Measurements from ENCODE around the gene SLC25A25. TPM values are rescaled to one million over a fixed set of nuclear protein-coding genes. Genes with fewer than 3 reads are reported as not detected.
"Not testable (repeated sequence)": the region's sequence is repeated elsewhere in the genome, so short reads cannot be mapped to it uniquely, and the experiment has no call there.

The SLC25A25 gene
- total RNA-seq, 1 donor from 2014 or later = 78.2 TPM

GRCh38 chr9:128124873-128125579 lies 57.0 kb downstream of the SLC25A25 start:
- DNase-seq (ENCODE audit: low read depth in 2 of 2) = peak; percentile 46 to 63

DNA sequence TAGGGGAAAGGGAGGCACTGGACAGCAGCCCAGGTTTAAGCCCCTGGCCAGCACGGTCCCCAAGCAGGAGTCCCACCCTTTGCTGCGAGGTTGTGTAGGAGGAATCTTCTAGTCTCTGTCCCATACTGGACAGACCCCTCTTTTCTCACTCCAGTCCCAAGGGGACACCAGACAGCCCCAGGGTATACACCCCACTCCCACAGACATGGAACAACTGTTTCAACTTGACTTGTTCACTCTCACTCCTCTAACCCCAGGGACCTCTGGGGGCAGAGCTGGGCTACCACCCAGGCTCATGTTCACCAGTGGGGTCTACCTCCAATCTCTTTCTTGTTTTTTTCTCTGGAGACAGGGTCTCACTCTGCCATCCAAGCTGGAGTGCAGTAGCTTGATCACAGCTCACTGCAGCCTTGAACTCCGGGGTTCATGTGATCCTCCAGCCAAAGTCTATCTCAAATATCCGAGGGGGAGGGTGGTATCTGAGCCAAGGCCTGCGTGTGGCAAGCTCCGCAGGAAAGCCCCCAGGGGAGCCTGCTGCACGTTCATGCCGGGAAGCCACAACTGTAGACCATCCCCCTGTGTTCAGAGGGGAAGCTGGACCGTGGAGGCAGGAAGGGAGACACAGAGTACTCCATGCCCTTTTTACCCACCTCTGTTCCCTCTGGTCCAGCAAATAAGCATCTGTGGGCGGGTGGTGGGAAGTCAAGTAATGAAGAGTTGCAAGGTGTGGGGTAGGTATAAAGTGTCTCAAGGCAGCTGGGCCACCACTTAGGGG lies 57.7 kb downstream of the SLC25A25 start:
- DNase-seq (ENCODE audit: low read depth in 2 of 2) = no peak

- peak; percentile 88 to 90 for DNase-seq (ENCODE audit: low read depth in 2 of 2)
These were observed 59.5 kb downstream of the SLC25A25 start, which contains the start of gene PTGES2 for GRCh38 chr9:128127568-128127989. Gene PTGES2, minus strand, starts transcription at chr9:128127729. Its CDS starts 12 bp downstream, at chr9:128127717.

DNA sequence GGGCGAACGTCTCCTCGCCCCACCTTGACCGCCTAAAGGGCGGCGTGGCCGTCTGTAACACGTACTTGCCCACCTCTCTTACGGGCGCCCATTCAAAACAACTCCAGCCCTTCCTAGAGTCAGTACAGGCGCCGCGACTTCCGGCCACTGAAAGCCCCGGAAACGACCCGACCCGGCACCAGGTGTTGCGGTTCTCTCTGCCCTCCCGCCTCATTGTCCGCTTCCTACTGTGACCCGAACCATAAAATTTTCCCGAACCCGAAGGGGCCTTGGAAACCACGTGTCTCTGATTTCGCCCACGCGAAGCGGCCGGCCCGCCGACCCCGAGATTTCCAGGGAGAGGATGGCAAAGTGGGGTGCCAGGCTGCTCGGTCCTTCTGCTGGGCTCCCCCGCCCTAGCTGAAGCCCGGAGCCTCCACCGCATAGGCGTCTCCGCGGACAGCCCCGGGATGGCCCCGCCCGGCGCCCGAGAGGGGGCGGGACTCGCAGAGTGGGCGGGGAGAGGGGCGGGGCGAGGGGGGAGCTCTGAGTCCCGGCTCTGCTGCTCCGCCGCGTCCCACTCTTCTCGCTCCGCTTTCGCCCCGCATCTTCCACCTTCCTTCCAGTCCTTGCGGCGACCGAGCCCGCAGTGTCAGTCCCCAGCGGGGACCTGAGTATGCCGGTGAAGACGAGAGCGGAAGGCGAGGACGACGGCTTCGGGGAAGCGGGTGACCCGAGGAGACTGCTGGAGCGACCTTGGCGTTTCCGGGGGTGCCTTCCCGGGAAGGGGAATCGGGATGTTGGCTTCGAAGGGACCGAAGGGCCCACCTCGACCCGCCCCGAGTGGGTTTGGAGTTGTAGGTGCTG lies 60.2 kb downstream of the SLC25A25 start:
- DNase-seq (ENCODE audit: low read depth in 2 of 2) = peak; percentile 88 to 90

DNA sequence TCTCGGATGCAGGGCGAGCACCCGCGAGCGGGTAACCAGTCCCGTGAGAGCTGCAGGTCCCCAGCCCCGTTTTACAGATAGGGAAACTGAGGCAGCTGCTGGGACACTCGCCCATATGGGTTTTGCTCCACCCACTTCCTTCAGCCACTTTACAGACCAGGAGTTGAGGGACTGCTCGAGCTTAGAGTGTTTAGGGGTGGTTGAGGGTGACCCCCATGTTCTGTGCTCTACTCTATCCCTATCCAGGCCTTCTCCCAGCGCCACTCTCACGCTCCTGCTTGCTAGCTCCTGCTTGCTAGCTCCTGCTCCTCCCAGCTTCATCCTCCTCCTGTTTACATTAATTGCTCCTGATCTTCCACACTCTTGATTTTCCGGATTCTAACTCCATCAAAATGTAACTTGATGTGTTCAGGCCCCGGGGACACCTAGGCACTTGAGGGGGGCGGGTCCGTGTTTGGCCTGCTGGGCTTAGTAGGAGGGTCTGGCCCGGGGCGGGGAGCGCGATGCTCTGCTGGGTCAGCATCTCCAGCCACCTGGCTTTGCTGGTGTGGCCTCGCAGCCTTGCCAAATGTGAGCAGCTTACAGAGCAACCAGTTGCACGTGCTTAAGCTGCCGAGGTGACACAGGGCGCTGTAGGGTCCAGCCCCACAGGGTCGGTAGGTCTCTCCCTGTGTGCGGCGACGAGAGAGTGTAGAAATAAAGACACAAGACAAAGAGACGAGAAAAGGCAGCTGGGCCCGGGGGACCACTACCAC lies 61.0 kb downstream of the SLC25A25 start:
- DNase-seq (ENCODE audit: low read depth in 2 of 2) = no peak

DNA sequence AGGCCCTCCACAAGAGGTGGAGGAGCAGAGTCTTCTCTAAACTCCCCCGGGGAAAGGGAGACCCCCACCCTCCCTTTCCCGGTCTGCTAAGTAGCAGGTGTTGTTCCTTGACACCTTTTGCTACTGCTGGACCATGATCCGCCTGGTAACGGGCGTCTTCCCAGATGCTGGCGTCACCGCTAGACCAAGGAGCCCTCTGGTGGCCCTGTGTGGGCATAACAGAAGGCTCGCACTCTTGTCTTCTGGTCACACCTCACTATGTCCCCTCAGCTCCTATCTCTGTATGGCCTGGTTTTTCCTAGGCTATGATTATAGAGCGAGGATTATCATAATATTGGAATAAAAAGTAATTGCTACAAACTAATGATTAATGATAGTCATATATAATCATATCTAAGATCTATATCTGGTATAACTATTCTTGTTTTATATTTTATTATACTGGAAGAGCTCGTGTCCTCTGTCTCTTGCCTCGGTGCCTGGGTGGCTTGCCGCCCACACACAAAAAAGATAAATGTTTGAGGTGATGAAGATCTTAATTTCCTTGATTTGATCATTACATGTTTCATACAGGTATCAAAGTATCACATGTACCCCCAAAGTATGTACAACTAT lies 62.1 kb downstream of the SLC25A25 start:
- DNase-seq (ENCODE audit: low read depth in 2 of 2) = not testable (repeated sequence)

DNA sequence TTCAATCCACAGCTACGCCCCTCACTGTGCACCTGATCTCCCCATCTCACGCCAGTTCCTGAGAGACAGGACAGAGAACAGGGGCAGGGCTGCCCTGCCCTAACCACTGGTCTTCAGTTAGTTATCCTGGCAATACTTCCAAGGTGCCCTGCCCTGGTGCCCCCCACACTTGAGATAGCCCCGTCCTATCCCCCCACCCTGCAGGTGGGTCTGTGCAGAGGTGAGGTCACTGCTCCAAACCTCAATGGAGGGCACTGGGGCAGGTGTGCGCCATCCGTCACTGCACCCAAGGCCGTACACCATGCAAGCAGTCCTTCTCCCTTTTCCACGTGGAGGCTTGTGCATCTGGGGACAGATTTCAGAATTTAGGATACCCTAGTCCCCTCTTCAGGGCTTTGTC lies 62.6 kb downstream of the SLC25A25 start:
- DNase-seq (ENCODE audit: low read depth in 2 of 2) = not testable (repeated sequence)

DNA sequence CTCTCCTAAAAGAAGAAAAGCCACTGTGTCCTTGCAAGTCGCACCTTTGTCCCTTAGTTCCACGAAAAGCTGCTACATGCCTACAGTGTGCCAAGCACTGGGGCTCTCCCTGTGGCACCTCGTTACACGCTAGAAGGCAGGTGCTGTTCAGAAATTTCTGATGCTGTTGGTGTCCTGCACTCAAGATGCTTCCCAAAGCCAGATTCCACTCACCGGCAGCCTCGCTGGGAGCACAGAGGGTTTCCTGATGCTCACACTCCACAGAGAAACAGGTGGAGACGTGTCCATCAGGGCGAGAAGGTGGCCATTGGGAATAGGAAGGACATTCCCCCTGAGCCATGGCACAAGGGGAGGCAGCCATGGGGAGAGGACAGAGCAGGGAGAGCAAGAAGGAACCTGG lies 63.3 kb downstream of the SLC25A25 start:
- not testable (repeated sequence) for DNase-seq (ENCODE audit: low read depth in 2 of 2)

DNA sequence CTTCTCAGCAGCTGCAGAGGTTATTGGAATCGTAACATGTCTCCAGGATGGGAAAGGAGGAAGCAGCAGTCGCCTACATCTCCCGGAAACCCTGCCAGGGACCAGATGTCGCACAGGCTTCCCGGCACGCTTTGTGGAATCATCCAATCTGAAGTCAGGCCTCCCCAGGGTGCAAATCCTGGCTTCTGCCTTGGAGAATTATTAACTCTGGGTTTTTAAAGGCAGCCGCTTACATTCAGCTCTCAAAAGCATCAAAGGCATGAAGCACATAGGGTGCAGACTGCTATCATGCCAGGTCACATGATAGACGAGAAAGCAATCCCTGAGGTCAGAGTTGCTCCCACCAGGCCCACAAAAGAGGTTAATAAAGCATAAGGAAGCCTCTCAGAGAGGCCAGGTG lies 64.1 kb downstream of the SLC25A25 start:
- DNase-seq (ENCODE audit: low read depth in 2 of 2) = not testable (repeated sequence)

DNA sequence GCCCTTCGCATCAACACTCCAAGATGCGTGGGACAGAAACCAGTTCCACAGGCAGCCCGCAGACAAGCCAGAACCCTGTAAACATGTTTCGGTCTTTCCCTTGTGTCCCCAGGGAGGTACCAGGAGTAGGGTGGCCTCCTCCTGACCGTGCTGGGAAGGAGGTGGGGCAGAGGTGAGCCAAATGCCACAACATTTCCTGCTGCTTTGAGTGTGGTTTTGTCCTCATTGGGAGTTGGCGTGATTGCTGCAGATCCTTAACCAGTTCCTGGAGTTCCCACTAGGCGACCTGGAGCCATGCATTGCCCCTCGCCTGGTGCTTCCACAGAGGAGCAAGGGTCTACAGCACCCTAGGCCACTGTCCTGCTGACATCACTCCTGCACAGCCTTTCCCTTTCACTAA lies 67.5 kb downstream of the SLC25A25 start:
- DNase-seq (ENCODE audit: low read depth in 2 of 2) = not testable (repeated sequence)

DNA sequence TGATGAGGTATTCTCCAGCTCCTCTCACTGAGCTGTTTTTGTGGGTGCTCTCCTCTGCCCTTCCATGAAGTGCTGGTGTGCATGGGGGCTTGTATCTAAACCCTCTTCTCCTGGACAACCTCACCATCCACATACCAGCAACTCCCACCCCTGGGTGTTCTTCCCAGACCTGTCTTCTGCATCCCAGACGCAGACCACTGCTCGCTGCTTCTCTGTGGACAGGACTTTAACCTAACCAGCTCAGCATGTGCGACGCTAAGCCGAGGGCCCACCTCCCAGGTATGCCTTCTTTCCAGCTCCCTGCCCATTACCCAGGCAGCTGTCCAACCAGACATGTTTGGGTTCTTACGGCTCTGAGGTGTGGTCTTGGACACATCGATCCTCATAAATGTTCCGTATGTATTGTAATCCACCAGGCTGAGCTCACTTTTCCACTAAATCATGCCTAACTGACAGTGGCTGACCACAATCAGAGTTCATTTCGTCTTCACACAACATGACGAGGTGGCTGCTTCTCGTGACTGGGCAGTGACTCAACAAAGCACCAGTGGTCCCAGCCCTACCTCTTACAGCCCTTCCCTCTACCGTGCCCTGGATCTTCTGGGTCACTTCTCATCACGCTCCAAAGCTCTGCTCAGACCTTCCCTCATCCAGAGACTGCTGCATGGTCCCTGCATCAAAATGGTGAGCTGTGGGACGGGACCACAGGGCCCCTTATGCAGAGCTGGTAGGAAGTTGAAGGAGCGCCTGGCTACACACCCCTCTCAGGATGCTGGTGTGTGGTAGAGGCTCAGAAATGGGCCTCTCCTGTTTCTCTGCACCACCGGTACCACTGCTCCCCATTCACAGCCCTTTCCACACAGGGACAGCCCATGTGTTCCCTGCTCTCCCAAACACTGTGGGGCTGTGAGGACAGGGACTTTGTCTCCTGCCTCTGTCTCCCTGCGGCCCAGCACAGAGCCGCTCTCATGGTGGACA lies 69.1 kb downstream of the SLC25A25 start:
- DNase-seq (ENCODE audit: low read depth in 2 of 2) = peak in 1 of 2 donors; percentile 24

DNA sequence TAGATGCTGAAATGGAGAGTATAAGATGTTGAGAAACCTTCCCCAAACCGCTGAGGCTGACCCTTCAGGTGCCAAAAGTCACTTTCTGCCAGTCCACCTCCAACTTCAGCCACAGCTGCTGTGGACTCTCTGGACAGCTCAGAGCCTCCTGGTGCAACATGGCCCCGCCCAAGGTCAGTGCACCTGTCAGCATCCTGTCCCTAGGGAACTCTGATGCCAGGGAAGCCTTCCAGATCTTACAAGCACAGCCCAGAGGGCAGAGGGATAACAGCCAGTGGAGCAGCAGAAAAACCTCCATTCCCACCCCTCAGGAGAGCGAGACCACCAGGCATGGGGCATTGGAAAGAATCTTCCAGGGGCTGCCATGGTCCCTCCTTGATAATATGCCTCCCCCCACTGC lies 70.0 kb downstream of the SLC25A25 start:
- DNase-seq (ENCODE audit: low read depth in 2 of 2) = no peak

GRCh38 chr9:128139621-128140020 lies 71.6 kb downstream of the SLC25A25 start:
- no peak for DNase-seq (ENCODE audit: low read depth in 2 of 2)

DNA sequence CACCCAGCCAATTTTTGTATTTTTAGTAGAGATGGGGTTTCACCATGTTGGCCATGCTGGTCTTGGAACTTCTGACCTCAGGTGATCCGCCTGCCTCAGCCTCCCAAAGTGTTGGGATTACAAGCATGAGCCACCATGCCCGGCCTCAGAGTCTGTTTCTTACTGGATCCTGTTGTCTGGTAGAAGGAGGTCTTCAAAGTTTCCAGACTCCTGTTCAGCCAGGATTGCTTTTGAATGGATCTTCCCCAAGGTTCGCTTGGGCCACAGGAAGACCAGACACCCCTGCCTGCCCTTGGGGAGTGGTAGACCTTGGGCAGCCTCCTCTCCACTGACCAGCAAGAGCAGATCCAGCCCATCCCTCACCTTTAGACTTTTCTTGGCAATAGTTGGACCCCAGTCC lies 73.6 kb downstream of the SLC25A25 start:
- no peak for DNase-seq (ENCODE audit: low read depth in 2 of 2)

GRCh38 chr9:128142061-128142460 lies 74.0 kb downstream of the SLC25A25 start:
- DNase-seq (ENCODE audit: low read depth in 2 of 2) = no peak

- no peak for DNase-seq (ENCODE audit: low read depth in 2 of 2)
These were observed 74.6 kb downstream of the SLC25A25 start for GRCh38 chr9:128142596-128142995.

GRCh38 chr9:128143525-128144238 lies 75.7 kb downstream of the SLC25A25 start:
- DNase-seq (ENCODE audit: low read depth in 2 of 2) = no peak

DNA sequence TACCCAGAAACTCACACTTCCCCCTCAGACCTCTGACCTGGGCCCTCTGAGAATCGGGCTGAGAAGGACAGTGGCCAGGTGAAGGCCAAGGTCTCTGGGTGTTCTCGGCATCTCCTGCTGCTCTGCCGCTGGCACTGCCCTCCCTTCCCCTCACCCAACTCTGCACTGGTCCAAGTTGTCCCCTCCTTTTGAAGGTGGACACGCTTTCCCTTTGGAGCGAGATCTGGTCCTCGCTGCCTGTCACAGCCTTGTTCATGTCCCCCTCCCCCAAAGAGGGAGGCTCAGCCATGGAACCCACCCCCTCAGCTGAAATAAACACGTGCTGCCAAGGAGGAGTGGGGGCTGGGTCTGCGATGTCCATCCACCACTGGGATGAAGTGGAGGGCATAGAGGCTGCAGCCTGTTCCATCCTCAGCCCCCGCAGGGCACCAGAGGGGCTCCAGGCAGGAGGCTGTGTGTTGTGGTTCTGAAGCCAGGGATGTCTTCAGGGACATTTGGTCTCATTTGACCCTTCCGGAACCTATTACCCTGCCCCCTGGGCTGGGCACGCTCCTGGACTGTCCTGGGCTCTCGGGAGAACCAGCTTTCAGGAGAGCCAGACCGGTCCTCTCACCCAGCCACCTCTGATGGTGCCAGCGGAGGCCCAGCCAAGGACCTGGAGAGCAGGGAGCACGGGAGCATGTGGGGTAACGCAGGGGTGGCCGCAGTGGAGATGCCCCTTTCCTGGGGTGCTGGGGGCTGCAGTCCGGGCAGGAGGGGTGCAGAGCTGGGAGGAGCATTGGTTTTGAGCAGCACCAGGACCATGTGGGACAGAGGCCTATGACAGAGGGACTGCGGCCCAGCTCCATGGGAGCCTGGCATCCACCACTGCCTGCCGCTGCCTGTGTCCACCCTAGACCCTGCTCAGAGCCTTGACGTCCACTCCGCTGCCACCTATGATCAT lies 76.5 kb downstream of the SLC25A25 start:
- DNase-seq (ENCODE audit: low read depth in 2 of 2) = no peak
